GM21576 (cell line): Measurements from ENCODE around the gene SECTM1.

ENCODE experiments used
- ATAC-seq: cut with Tn5 transposase; IDR thresholded peaks from one replicate; pipeline ENCODE4 v1.9.1; 2021; ENCODE audit warnings: mild to moderate bottlenecking, moderate library complexity; ENCODE audit not compliant: unreplicated experiment

Gene SECTM1

DNA sequence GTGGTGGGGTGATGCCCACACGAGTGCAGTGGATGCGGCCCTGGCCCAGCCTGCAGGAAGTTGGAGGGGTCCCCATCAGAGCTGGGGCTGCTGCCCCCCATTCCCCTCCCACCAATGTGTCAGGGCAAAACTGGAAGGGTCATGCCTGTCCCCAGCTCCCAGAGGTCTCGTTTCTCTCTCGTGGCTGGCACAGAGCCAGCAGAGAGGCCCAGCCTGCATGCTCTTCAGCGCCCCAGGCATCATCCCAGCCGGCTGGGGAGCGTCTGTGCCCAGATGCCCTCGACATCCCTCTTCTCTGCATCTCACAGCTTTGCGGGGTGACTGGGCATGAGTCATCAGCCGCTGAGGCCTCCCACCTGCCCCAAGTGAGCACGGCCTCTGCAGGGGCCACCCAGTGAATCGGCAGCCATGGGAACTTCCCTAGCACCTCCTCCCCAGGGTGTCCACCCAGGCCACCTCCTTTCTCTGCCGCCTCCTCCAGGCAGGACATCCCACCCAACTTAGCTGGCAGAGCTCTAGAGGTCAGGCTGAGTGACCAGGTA is 50.3 kb downstream of the SECTM1 start:
- ATAC-seq: no peak

DNA sequence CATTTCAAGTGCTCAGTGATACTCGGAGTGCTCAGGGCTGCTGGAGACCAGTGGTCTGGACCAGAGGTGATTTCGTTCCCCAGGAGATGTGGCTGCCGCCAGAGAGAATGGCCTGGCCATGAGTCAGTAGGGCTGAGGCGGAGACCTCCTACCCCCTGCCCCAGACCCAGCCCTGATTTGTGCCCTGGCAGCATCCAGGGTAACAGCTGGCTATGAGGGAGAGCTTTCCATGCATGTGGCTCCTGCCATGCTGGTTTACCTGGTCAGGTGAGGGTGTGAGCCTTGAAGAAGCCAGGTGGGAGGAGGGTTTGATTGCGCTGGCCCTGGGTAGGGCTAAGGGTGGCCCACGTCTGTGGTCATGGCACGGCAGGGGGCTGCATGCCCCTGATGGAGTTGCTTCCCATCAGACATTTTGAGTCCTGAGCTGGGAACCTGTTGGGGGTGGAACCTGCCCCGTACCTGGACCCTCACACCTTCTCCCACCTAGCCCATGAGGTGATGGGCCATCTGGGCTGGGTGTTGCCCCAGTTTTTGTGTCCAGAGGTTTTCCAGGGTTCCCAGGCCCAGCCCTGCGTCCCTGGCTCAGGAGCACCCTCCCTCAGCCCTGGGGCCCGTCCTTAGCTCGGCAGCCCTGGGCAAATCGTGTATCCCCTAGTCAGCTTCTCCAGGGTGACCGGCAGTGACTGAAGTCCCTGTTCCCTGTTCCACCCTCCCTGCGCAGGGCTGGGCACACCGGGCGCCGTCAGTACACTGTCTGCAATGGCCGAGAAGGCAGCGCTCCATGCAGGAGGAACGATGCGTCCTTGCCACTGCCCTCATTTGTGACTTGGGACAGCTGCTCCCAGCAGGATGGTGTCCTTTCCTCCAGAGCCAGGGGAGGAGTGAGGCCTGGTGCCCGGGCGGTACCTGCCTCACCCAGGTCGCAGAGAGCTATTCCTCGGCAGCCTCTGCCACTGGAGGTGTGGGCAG is 51.0 kb downstream of the SECTM1 start:
- ATAC-seq: no peak

DNA sequence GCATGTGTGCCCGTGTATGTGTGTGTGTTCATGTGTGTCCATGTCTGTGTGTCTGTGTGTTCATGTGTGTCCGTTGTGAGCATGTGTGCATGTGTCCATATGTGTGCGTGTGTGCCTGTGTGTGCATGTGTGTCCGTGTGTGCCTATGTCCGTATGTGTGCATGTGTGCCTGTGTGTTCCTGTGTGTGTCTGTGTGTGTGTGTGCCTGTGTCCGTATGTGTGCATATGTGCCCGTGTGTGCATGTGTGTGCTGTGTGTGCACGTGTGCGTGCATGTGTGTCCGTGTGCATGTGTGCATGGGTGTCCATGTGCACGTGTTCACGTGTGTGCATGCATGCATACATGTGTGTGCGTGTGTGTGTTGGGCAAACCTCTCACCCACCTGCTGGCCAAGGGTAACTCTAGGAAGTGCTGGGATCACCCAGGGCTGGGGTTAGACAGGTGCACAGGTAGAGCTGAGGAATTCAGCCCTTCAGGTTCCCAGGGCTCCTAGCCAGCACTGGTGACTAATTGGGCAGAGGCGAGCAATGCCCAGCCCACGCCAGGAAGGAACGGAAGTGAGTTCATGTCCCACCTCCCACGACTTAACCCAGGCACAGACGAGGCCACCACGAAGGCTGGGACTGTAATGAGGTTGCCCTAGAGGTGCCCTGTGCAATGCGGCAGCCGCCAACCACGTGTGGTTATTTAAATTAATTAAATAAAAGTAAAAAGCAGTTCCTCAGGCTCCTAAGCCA is 51.9 kb downstream of the SECTM1 start:
- ATAC-seq: no peak

DNA sequence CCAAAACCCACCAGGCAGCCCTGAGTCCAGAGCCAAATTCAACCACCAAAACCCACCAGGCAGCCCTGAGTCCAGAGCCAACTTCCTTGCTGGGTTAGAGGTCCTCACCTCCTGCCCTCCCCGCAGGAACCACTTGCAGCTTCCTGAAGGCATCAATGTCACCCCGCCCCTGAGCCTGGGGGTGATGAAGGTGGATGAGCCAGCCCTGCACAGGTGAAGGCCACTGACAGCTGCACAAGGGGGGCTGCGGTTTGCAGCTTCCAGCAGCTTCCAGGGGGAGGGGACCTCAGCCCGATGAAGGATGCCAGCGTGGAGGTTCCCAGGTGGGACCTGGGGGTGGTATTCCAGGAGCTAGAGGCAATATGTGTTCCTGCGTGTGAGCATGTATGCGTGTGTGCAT is 52.5 kb downstream of the SECTM1 start:
- ATAC-seq: no peak

DNA sequence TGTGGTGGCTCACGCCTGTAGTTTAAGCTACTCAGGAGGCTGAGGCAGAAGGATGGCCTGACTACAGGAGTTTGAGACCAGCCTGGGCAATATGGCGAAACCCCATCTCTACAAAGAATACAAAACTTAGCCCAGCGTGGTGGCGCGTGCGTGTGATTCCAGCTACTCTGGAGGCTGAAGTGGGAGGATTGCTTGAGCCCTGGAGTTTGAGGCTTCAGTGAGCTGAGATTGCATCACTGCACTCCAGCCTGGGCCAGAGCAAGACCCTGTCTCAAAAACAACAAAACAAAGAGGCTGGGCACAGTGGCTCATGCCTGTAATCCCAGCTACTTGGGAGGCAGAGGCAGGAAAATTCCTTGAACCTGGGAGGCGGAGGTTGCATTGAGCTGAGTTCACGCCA is 53.0 kb downstream of the SECTM1 start:
- no peak for ATAC-seq

DNA sequence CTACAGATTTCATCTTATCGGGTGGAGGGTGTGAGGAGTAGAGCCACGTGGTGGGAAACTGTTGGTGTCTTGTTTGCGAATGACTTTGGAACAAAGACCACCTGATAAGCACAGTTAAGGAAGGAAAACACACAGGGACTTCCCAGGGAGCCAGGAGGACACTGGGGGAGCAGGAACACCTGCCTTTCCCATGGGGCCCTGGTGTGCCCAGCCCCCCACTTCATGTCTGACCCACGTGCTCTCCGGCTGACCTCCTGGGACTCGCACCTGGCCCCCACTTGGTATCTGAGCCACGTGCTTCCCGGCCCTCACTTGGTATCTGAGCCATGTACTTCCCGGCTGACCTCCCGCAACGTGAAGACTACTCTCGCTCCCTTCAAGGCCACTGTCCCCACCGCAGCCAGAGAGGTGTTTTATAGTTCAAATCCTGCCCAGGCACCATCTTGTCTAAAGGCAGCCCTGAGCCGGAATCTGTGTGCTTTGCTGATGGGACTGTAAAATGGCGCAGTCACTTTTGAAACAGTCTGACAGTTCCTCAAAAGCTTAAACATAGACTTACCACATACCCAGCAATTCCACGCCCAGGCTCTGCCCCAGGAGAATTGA is 54.7 kb downstream of the SECTM1 start:
- no peak for ATAC-seq

DNA sequence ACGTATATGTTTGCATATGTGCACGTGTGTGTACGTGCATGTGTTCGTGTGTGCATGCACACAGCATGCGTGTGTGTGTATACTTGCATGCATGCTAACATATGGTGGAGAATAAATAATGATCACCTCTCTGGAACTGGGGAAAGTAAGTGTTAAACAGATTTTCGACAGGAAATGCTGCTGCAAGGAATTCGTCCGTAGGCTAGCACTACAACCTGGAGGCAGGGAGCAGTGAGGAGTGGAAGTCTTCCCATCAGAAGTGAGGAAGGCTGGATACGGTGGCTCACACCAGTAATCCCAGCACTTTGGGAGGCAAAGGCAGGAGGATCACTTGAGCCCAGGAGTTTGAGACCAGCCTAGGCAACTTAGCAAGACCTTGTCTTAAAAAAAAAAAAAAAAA is 55.3 kb downstream of the SECTM1 start:
- no peak for ATAC-seq

DNA sequence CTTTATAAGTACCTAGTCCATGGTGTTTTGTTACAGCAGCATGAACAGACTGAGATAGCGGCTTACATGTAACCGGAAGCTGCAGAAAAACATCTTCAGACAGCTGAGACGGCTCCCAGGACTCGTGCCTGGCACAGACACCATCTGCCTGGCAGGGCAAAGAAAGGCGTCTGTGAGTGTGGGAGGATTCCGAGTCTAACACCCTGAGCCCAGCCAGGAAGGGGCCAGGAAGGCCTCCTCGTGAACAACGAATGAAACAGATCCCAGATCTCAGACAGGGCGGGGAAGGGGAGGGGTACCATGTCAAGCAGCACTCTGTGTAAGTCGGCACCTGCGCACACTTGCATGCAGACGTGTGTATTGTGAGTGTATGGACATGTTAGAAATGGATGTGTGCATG is 55.7 kb downstream of the SECTM1 start:
- ATAC-seq: no peak

DNA sequence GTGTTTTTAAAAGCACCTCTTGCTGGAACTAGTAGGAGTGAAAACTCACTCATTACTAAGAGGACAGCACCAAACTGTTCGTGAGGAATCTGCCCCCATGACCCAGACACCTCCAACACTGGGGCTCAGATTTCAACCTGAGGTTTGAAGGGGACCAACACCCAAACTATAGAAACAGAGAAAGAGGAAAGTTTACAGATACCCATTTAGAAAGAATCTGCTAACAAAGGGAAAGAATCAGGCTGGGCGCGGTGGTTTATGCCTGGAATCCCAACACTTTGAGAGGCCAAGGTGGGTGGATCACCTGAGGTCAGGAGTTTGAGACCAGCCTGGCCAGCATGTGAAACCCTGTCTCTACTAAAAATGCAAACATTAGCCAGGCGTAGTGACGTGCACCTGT is 56.6 kb downstream of the SECTM1 start:
- ATAC-seq: no peak

DNA sequence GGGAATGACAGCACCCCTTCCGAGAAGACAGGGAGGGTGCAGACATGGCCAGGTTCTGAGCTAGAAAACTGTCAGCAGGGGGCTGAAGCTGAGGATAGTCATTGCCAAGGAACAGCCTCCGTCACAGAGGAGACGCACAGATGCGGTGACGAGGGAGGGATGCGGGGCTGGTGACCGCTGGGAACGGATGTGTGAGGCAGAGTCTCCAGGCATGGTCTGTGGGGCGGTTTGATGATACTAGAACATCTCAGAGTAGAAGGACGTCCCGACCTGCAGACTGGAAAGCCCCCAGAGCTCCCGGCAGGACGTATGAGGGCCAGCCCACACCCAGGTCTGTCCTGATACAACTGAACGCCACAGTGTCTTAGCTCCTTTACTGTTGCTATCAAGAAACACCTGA is 58.2 kb downstream of the SECTM1 start:
- no peak for ATAC-seq

DNA sequence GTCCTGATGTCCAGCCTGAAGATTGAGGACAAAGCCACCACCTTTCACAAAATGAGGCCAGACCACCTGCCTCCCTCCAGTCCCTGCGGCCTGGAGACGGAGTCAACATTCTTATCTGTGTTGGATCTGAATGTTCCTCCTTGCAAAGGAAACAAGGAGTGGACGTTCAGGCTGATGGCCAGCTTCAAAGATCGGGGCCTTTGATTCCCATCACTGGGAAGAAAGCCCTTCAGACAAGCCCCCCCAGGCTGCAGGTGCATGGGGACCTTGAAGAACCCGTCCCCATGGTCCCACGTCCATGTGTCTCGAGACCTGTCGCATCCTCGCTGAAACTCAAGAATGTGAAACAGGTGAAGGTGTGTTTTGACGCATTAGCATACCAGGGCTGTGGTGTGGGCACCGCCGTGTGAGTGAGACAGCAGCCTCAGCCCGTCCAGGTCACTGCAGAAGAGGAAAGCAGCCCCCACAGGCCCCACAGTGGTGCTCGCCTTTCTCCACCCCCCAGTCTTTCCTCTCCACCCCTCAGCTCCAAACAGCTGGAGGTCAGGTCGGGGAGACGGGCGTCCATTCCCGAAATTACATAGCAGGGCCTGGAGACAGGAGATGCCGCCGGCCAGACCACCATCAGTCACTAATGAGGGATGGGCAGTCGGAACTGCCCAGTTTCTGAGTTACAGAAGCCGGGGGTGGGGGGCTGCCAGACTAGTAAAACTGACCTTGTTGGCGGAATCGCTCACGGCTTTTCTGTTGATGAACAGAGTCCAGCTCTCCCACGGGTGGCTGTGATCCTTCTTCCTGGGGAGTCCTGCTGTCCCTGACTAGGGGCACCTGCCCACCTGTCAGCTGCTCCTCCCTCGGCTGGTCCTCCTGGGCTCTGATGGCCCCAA is 59.2 kb downstream of the SECTM1 start:
- no peak for ATAC-seq

DNA sequence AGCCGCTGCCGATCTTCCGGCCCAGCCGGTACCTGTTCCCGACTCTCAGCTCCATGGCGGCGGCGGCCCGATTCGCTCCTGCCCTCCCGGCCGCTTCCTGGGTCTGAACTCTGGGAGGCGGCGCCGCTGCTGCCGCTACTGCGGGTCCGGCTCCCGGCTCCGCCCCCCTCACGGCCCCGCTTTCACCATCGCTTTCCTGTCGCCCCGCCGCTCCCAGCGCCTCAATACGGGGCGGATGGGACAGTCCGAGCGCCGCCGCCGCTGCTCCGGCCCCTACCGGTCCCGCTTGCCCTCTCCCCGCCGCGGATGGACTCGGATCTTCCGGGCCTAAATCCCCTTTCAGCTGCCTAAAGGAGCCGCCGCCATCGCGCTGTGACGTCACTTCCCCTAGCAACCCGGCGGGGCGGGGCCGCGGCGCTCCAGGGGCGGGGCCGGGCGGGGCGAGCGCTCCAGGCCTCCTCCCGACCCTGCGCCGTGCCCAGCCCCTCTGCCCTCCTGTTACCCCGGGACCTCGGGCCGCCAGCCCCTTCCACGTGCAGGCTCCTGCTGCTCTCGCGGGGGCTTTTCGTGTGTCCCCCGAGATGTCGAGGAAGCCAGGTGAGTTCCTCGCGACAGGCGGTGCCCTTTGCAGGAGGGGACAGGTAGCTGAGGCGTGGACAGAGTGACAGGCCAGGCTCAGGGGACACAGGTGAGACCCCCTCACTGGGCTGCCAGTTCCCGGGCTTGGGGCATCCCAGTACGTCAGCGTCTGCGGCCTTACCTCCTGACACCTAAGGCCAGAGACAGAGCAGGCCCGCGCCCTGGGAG is 60.0 kb downstream of the SECTM1 start, which contains the start of gene CSNK1D:
TSS of gene CSNK1D (minus strand) at position 374 of the 807 bp plus-strand sequence. CDS start at position 55, 319 bp downstream.
- ATAC-seq: peak; percentile 65

DNA sequence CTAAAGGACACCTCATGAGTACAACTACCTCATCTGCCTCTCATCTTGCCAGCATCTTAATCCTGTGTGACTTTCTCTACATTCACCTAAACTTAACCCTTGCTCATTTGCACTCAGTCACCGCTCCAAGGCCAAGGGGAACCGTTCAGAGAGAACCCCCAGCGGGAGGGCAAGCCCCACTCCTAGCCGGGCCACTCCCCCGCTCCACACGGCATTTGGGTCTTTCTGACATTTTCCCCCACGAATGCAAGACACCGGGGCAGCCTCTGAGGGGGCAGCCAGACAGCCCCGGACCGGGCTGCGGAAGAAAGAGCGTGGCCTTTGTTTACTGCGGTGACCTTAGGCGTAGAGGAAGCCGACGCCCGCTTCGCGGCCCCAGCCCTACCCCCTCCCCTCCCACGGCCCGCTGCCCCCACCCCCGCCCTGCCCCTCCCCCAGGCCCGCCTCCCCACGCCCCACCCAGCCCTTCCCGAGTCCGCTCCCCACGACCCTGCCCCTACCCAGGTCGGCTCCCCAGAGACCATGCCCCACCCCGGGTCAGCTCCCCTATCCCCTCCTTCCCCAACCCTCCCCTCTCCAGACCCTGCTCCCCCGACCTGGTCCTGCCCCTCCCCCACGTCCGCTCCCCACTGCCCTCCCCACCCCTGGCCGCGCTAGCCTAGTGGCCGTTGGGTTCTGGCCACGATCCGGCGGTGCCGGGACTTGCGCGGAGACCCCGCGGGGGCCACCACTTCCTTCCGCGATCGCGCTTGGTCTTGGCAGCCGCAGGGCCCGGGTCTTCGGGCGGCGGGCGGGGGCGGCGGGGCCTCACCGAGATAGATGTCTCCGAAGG is 60.9 kb downstream of the SECTM1 start:
- peak; percentile 15 for ATAC-seq

DNA sequence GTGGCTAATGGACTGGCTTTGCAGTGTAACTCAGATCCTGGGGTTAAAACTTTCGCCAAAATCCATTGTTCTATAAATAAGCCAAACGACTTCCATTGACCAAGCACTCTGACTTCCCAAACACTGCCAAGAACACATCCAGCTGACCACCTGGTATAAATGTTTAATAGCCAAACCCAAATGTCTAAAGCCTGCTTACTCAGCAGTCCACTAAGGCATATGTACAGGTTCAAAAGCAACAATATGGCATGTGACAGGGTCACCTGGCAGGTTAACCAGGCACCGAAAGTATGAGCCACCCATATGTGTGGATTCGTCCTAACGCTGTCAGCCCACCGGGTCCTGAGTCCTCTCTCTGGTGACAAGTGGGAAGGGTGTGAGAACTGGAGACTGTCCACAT is 62.2 kb downstream of the SECTM1 start:
- ATAC-seq: no peak
